HG03439 (cell line): ENCODE measurements around the gene BICRA.
"Not testable (repeated sequence)": the region's sequence is repeated elsewhere in the genome, so short reads cannot be mapped to it uniquely, and the experiment has no call there.

Source experiments
- ATAC-seq: cut with Tn5 transposase; IDR thresholded peaks from one replicate; pipeline ENCODE4 v1.9.1; 2021; ENCODE audit warnings: mild to moderate bottlenecking, moderate library complexity; ENCODE audit not compliant: unreplicated experiment

BICRA gene

DNA sequence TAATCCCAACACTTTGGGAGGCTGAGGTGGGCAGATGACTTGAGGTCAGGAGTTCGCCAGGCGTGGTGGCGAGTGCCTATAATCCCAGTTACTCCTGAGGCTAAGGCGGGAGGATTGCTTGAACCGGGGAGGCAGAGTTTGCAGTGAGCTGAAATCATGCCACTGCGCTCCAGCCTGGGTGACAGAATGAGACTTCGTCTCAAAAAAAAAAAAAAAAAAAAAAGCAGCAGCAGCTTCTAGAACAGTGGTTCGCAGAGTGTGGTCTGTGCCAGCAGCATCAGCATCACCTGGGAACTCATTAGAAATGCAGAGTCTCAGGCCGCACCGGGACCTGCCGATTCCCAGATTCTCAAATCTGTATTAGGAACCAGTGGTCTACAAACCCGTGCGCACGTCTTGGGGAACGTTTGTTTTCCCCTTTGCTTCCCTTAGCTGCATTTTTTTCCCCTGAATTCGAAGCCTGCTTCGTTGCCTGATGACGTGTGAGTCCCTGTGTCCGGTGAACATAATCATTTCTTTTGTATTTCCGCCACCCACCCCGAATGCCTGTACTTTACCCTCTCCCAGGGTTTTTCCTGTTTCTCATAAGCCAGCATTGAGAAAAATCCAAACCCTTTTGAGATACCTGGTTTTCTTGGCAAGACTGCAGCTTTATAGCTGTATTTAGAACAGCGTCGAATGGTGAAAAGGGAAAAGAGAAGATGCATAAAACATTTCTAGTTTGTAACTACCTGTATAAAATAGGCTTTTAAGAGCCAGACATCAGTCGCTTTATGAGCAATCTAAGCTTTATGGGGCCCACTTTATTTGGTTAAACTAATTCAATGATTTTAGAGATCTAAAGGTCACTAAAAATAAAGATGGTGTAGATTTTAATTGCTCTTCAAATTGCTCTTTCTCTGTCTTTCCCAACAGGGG is 49.8 kb downstream of the BICRA start:
- no peak for ATAC-seq

GRCh38 chr19:47660435-47660832 is 51.5 kb downstream of the BICRA start:
- ATAC-seq: no peak

- no peak for ATAC-seq
These were observed 52.2 kb downstream of the BICRA start for GRCh38 chr19:47661161-47661560.

DNA sequence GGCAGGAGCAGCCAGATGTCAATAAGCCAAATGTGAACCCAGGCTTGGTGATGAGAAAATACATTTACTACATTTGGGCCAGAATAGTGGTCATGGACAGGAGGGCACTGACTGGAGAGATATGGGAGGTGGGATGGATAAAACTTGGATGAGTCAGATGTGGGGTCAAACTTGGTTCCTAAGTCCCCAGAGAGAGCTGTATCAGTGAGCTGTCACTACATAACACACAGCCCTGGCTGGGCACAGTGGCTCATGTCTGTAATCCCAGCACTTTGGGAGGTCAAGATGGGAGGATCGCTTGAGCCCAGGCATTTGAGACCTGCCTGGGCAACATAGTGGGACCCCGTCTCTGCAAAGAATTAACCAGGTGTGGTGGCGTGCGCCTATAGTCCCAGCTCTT is 52.7 kb downstream of the BICRA start:
- ATAC-seq: no peak

DNA sequence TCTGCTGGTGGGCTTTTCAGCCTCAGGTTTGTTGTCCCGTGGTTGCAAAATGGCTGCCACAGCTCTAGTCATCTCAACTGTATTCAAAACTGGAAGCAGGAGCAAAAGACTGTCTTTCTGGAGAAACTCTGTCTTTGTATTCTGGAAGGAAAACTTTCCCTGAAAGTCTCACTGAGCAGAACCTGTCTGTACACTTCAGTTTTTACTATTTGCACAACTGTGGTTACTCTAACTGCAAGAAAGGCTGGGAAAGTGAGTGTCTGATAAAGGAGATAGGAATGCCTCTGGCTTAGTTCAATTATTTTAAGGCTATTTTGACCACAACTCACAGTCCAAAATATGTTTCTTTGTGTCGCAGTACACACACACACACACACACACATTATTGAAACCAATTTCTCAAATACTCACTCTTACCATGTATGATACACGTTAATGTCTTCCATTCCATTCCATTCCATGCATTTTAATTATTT is 54.5 kb downstream of the BICRA start:
- ATAC-seq: no peak

DNA sequence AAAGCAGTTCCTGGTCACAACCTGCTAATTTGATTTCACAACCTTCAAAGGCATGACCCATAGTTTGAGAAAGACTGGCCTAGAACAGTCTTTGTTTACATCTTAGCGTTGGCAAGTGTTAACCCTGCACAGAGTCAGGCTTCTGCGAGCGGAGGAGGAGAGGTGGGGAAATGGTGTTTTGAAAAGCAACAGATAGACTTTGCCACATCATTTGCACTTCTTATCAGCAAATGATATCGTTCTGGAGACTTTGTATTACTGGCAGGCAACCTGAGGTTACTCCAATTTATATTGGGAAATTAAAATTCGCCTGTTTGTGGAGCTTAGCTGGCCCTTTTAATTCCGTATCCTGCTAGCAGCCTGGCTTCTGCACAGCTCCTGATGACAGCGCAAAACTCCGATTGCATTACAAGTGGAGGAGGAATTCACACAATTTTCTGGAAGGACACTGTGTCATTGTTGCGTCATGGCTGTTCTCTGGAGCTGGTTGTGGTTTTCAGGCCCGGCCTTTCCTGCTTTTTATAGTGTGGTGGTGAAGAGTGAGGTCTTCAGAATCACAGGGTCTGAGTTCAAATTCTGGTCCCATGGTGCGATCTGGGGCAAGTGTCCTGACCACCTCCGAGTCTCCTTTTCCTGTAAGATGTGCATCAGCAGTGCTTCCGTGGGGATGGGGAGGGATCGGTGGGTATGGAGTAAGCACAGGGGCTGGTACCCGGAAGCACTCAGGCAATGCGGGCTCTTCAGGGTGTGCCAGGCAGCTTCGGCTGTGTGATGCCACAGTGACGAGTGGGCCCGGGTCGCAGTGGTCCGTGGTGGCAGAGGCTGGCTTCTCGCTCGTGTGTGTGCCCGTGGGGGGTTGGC is 55.2 kb downstream of the BICRA start:
- ATAC-seq: no peak

GRCh38 chr19:47668556-47668955 is 59.6 kb downstream of the BICRA start:
- not testable (repeated sequence) for ATAC-seq

DNA sequence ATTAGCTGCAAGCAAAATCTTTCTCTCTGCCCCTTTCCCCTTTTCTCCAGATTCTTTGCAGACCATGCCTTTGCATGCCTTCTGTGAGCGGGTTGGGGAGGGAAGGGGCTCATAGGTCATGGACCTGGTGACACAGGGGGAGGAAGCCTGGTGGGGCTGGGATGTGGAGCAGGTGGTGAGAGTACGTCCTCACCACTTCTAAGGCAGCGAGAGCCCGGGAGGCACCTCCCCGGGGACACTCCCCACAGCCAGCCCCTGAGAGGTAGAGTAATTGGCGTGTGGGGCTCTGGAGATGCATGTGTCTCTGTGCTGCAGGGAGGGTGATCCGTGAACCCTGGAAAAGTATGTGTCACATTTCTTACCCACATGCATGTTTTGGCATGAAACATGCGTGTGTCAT is 61.8 kb downstream of the BICRA start:
- ATAC-seq: no peak

- no peak for ATAC-seq
These were observed 62.6 kb downstream of the BICRA start for GRCh38 chr19:47671499-47671898.

DNA sequence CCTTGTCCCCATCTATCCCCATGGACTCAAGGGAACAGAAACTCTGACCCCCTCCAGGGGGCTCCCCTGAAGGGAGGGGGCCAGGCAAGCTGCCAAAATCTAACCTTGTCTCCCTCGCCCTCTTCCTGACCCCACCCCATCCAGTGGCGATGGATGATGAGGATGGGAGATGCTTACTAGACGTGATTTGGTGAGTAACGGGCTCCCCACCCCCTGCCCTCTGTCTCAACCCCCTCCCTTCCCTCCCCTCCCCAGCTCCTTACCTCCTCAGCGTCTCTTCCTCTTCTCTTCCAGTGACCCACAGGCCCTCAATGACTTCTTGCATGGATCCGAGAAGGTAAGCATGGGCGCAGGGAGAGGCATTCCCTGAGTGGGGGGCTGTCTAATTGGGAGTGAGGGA is 64.5 kb downstream of the BICRA start:
- no peak for ATAC-seq

- no peak for ATAC-seq
These were observed 65.6 kb downstream of the BICRA start for GRCh38 chr19:47674548-47674947.

GRCh38 chr19:47675271-47675670 is 66.3 kb downstream of the BICRA start:
- no peak for ATAC-seq

DNA sequence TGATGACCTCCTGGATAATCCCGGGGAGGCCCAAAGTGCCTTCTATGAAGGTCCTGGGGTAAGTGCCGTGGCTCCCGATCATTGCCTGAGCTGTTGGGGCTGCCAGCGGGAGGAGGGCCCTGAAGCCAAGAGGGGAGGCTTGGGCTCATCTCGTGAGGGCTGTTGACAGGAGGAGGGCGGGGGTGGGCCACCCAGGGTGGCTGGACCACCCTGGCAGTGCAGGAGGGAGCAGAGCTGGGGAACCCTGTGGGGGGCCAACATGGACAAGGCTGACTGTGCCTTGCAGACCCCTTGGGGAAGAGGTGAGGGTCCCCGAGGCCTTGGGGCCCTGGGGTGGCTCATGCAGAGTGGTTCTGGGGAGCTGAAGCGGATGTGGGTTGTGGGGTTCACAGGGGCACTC is 66.9 kb downstream of the BICRA start:
- ATAC-seq: no peak

- no peak for ATAC-seq
These were observed 67.9 kb downstream of the BICRA start for GRCh38 chr19:47676811-47677210.

DNA sequence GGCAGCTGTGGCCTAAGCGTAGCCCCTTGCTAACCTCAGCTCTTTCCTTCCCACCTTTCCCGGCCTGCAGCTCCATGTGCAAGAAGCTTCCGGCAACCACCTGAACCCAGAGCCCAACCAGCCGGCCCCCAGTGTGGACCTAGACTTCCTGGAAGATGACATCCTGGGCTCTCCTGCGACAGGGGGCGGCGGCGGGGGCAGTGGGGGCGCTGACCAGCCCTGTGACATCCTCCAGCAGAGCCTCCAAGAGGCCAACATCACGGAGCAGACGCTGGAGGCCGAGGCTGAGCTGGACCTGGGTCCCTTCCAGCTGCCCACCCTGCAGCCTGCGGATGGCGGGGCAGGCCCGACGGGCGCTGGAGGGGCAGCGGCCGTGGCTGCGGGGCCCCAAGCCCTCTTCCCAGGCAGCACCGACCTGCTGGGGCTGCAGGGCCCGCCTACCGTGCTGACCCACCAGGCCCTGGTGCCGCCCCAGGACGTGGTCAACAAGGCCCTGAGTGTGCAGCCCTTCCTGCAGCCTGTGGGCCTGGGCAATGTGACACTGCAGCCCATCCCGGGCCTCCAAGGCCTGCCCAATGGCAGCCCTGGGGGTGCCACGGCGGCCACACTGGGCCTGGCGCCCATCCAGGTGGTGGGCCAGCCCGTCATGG is 70.4 kb downstream of the BICRA start:
- ATAC-seq: no peak

DNA sequence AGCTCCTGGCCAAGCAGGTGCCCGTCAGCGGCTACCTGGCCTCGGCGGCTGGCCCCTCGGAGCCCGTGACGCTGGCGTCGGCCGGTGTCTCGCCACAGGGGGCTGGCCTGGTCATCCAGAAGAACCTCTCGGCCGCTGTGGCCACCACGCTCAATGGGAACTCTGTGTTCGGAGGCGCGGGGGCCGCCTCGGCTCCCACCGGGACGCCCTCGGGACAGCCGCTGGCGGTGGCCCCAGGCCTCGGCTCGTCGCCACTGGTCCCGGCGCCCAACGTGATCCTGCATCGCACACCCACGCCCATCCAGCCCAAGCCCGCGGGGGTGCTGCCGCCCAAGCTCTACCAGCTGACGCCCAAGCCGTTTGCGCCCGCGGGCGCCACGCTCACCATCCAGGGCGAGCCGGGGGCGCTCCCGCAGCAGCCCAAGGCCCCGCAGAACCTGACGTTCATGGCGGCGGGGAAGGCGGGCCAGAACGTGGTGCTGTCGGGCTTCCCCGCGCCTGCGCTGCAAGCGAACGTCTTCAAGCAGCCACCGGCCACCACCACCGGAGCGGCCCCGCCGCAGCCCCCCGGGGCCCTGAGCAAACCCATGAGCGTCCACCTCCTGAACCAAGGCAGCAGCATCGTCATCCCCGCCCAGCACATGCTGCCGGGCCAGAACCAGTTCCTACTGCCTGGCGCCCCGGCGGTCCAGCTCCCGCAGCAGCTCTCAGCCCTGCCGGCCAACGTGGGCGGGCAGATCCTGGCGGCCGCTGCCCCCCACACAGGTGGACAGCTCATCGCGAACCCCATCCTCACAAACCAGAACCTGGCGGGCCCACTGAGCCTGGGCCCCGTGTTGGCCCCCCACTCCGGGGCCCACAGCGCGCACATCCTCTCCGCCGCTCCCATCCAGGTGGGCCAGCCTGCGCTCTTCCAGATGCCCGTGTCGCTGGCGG is 71.3 kb downstream of the BICRA start:
- ATAC-seq: no peak

GRCh38 chr19:47680858-47681332 is 72.0 kb downstream of the BICRA start:
- ATAC-seq: no peak

GRCh38 chr19:47681388-47681787 is 72.5 kb downstream of the BICRA start:
- no peak for ATAC-seq

DNA sequence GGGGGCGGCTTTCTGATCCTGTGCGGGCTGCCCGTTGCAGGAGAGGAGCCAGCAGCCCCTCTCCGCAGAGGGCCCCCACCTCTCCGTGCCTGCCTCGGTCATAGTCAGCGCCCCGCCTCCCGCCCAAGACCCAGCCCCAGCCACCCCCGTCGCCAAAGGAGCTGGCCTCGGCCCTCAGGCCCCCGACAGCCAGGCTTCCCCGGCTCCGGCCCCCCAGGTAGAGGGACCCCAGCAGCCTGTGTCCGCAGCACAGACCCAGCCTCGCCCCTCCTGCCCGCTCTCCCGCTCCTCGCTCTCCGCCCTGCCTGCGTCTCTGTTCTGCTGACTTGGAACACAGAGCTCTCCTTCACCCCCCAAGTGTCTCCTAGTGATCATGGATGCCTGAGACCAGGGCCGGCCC is 73.0 kb downstream of the BICRA start:
- ATAC-seq: no peak

DNA sequence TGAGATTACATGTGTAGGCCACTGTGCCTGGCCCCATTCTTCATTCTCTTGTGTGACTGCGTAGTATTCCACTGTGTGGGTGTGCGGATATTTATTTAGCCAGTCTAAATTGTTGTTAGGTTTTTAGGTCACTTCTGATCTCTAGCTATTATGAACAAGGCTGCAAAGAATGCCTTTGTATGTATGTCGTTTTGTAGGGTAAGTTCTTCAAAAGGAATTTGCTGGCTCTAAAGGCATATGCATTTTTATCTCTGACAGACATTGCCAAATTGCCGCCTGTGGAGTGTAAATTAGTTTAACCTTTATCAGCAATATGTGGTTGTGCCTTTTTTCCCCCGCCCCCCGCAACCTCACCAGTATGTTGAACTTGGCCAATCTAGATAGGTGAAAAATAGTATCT is 74.0 kb downstream of the BICRA start:
- no peak for ATAC-seq
